HFFc6 (cell line): Measurements from ENCODE around the gene PPDPF. TPM values are rescaled to one million over a fixed set of nuclear protein-coding genes. Genes with fewer than 3 reads are reported as not detected.

Experiments
- DNase-seq: peaks from one replicate; pipeline ENCODE4 v3.0.0-alpha.2; 2018
- H3K27ac Mint-ChIP-seq: 2 replicates; pipeline ENCODE4 v1.8.0; 2020; ENCODE audit warnings: mild to moderate bottlenecking, mixed read lengths
- H3K27me3 Mint-ChIP-seq: 2 replicates; pipeline ENCODE4 v1.8.0; 2021; ENCODE audit warnings: mild to moderate bottlenecking, moderate library complexity, mixed read lengths; ENCODE audit not compliant: insufficient read depth
- H3K36me3 Mint-ChIP-seq: 2 replicates; pipeline ENCODE4 v1.8.0; 2021; ENCODE audit warnings: low read depth, mixed read lengths
- H3K4me1 Mint-ChIP-seq: 2 replicates; pipeline ENCODE4 v1.8.0; 2020; ENCODE audit warnings: low read depth, mixed read lengths
- H3K4me3 Mint-ChIP-seq: 2 replicates; pipeline ENCODE4 v1.8.0; 2020; ENCODE audit warnings: mild to moderate bottlenecking, moderate library complexity, mixed read lengths
- H3K9me3 Mint-ChIP-seq: 2 replicates; pipeline ENCODE4 v1.8.0; 2020; ENCODE audit warnings: mild to moderate bottlenecking, mixed read lengths
- CTCF ChIP-seq: fragments of 200-600 bp; sonication (generic); IDR thresholded peaks from 2 replicates; pipeline ENCODE4 v1.5.0; 2021; ENCODE audit warnings: antibody characterized with exemption, mild to moderate bottlenecking
- total RNA-seq, 6 experiments: library from RNA; stranded (reverse); fragmentation: NEBNext Ultra II Directional; extraction: Animal tissue kit (Norgen Biotek cat#: 25700); gene quantifications; 2 replicates in 1 of 6; 3 replicates in 5 of 6; pipeline ENCODE4 v1.2.3, GENCODE V29; 2021

Gene PPDPF
- total RNA-seq, 6 experiments from 2014 or later = 388 to 518 (median 443) TPM

- DNase-seq = no peak
- Mint-ChIP-seq H3K4me3 (no peak overlapping the region), H3K9me3 (no peaks in the 10 kb centered on the region), H3K27me3 (no peaks in the 10 kb centered on the region), H3K36me3 (no peaks in the 10 kb centered on the region), H3K4me1 (no peaks in the 10 kb centered on the region), H3K27ac (no peak overlapping the region)
- no peak for TF ChIP-seq CTCF
These were observed 11.9 kb downstream of the PPDPF start for GRCh38 chr20:63532449-63532971.

- H3K36me3 Mint-ChIP-seq = no peaks in the 10 kb centered on the region
- DNase-seq = no peak
- no peak for TF ChIP-seq CTCF
- H3K9me3 Mint-ChIP-seq = no peaks in the 10 kb centered on the region
- no peaks in the 10 kb centered on the region for H3K27me3 Mint-ChIP-seq
- H3K4me3 Mint-ChIP-seq = no peak overlapping the region
- H3K27ac Mint-ChIP-seq = no peak overlapping the region
- no peaks in the 10 kb centered on the region for H3K4me1 Mint-ChIP-seq
These were observed 12.8 kb downstream of the PPDPF start for GRCh38 chr20:63533388-63533787.

GRCh38 chr20:63533871-63534393, 13.4 kb downstream of the PPDPF start:
- Mint-ChIP-seq H3K36me3 (no peaks in the 10 kb centered on the region), H3K4me1 (no peaks in the 10 kb centered on the region), H3K27ac (no peak overlapping the region), H3K27me3 (no peaks in the 10 kb centered on the region), H3K9me3 (no peaks in the 10 kb centered on the region), H3K4me3 (no peak overlapping the region)
- TF ChIP-seq CTCF = no peak
- no peak for DNase-seq

DNA sequence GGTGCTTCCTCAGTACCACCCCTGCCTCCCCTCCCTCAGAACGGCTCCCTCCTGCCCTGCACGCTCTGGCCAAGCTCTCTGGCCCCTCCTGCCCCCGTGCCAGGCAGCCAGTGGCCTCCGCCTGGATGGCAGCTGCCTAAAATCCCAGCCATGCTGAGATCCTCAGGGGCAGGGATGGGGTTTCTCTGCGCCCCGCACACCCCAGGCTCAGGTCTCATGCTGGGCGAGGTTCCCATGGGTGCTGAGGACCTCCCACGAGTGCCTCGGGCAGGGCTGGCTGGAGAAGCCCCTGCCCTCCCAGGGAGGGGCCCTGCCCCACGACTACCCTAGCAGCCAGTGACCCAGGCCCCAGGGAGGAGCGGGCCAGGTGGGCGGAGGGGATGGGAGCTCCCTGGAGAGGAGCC, 13.9 kb downstream of the PPDPF start:
- Mint-ChIP-seq H3K4me1 (no peaks in the 10 kb centered on the region), H3K27me3 (no peaks in the 10 kb centered on the region), H3K4me3 (no peak overlapping the region), H3K36me3 (no peaks in the 10 kb centered on the region), H3K9me3 (no peaks in the 10 kb centered on the region), H3K27ac (no peak overlapping the region)
- DNase-seq = no peak
- no peak for TF ChIP-seq CTCF

DNA sequence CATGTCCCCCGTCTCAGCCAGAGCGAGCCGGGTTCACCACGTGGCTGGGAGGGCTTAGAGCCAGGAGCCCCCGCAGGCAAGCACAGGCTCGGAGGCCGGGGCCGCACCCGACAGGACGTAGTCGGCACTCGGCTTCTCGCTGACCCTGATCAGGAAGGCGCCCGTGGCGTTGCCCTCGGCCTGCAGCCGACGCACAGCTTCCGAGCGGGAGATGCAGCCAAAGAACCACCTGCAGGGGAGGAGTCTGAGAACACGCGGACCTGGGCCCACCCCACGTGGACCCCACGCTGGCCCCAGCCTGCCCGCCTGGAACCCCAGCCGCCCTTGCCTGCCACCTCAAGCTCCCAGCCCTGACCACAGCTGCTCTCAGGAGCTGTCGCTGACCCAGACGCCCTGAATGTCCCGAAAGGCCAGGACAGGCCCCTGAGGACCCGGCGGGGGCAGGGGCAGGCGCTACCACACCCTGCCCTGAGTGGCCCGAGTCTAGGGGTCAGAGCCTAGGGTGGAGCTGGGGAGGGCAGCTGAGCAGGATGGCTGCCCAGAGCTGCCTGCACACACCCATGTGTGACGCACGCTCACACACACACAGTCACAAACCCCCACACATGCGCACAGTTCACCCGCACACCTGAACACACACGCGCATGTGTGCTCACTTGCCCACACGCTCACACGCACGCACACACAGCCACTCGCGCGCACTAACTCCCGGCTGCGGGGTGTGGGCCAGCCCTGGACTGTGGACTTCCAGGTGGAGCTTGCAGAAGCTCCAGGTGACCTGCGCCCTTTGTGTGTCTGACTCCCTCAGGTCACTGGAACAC, 14.5 kb downstream of the PPDPF start:
- TF ChIP-seq CTCF = no peak
- no peak for DNase-seq
- H3K4me1 Mint-ChIP-seq = no peaks in the 10 kb centered on the region; the same call in 1 of the 2 replicates
- H3K4me3 Mint-ChIP-seq = no peak overlapping the region
- no peaks in the 10 kb centered on the region for H3K36me3 Mint-ChIP-seq
- H3K27ac Mint-ChIP-seq = no peak overlapping the region
- no peaks in the 10 kb centered on the region for H3K9me3 Mint-ChIP-seq
- no peaks in the 10 kb centered on the region for H3K27me3 Mint-ChIP-seq
